Ectodermal cell (in vitro differentiated cells): ENCODE data around the gene INTS15.

ENCODE experiments used
- H3K27ac ChIP-seq: 2 replicates; pipeline ENCODE4 v1.7.0; 2013; ENCODE audit warnings: mild to moderate bottlenecking, low read depth, low read length; ENCODE audit not compliant: insufficient read depth, poor library complexity, severe bottlenecking
- H3K27me3 ChIP-seq: 2 replicates; pipeline ENCODE4 v1.7.0; 2013; ENCODE audit warnings: mild to moderate bottlenecking, low read length; ENCODE audit not compliant: insufficient read depth, control insufficient read depth, poor library complexity, severe bottlenecking
- H3K36me3 ChIP-seq: one replicate; pipeline ENCODE4 v1.7.0; 2013; ENCODE audit warnings: low read length; ENCODE audit not compliant: control insufficient read depth, insufficient read depth
- H3K4me1 ChIP-seq: one replicate; pipeline ENCODE4 v1.7.0; 2013; ENCODE audit warnings: low read length; ENCODE audit not compliant: control insufficient read depth, insufficient read depth
- H3K4me3 ChIP-seq: 2 replicates; pipeline ENCODE4 v1.7.0; 2013; ENCODE audit warnings: low read depth, low read length, control low read depth; ENCODE audit not compliant: insufficient read depth
- H3K9me3 ChIP-seq: 2 replicates; pipeline ENCODE4 v1.7.0; 2013; ENCODE audit warnings: mild to moderate bottlenecking, low read length, moderate library complexity; ENCODE audit not compliant: control insufficient read depth
- WGBS, 2 experiments: methylation state at CpG; one replicate each; pipeline ENCODE4 v1.1.7; 2013; ENCODE audit warnings: missing lambda C conversion rate in 2 of 2; 5-methylcytosine and 5-hydroxymethylcytosine counted together

The INTS15 gene

GRCh38 chr7:6649241-6649961 is 59.6 kb downstream of the INTS15 start:
- Histone ChIP-seq H3K27ac (no peak overlapping the region), H3K36me3 (peaks cover 15% of the 10 kb centered on the region), H3K9me3 (no peaks in the 10 kb centered on the region), H3K27me3 (no peaks in the 10 kb centered on the region), H3K4me1 (no peaks in the 10 kb centered on the region), H3K4me3 (no peak overlapping the region)
- 91% methylated on average over 13 of the region's 13 CpGs for WGBS, 2 experiments

- Histone ChIP-seq H3K4me3 (no peak overlapping the region), H3K27ac (no peak overlapping the region), H3K36me3 (peaks cover 15% of the 10 kb centered on the region), H3K9me3 (no peaks in the 10 kb centered on the region), H3K27me3 (no peaks in the 10 kb centered on the region), H3K4me1 (no peaks in the 10 kb centered on the region)
- WGBS, 2 experiments, result 96% methylated on average over 10 of the region's 10 CpGs
Measured at GRCh38 chr7:6650086-6650485, 60.3 kb downstream of the INTS15 start.

DNA sequence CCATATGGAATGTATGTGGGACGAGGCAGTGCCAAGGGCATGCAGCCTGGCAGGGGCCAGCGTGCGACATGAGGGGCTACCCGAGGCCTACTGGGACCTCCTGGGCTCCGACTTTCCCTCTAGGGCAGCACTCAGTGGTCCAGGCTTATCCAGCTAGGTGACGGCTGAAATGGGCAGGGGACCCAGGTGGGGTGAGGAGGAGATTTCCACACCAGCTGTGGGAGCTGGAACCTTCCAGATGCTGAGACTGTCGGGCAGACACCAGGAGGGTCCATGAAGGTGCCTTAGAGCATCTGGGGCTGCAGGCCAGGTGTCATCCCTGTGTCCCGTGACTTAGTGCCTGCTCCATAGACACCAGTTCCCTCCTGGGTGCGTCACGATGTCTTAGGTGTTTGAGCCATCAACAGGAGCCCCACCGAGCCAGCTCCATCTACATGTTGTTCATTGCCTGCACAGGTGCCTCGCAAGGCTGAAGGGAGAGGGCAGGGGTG is 60.7 kb downstream of the INTS15 start:
- no peak overlapping the region for H3K27ac ChIP-seq
- H3K27me3 ChIP-seq, result no peaks in the 10 kb centered on the region
- no peaks in the 10 kb centered on the region for H3K9me3 ChIP-seq
- no peaks in the 10 kb centered on the region for H3K4me1 ChIP-seq
- peaks cover 15% of the 10 kb centered on the region for H3K36me3 ChIP-seq
- no peak overlapping the region for H3K4me3 ChIP-seq
- 96% methylated on average over 12 of the region's 12 CpGs for WGBS, 2 experiments

DNA sequence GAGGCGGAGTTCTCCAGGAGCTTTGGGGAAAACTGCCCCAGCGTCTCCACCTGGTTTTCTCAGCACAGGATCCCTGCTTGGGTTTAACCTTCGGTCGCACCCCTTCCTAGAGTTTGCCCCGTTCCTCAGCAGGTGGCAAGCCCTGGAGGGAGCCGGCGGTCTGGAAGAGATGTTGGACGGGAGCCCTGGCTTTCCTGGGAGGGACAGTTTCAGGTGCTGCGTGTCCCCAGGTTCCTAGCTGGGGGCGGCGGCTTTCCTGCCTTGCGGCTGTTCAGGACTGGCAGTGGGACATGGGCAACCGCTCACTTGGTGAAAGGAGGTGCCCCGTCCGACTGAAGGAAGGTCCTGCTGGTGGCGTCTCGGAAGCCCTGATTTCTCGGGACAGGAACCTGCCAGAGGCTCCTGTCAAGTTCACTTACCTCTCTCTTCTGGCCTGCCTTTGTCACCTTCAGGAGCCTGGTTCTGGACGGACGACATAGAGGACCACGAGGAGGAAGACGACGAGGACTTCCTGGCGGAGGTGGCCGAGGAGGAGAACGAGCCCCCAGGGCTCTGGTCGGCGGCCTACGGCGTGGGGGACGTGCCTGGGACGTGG is 62.1 kb downstream of the INTS15 start:
- Histone ChIP-seq H3K4me3 (no peak overlapping the region), H3K27ac (no peak overlapping the region), H3K4me1 (no peaks in the 10 kb centered on the region), H3K27me3 (no peaks in the 10 kb centered on the region), H3K9me3 (no peaks in the 10 kb centered on the region), H3K36me3 (peaks cover 11% of the 10 kb centered on the region)
- WGBS, 2 experiments, result 95 to 96% methylated on average over 32 of the region's 32 CpGs

DNA sequence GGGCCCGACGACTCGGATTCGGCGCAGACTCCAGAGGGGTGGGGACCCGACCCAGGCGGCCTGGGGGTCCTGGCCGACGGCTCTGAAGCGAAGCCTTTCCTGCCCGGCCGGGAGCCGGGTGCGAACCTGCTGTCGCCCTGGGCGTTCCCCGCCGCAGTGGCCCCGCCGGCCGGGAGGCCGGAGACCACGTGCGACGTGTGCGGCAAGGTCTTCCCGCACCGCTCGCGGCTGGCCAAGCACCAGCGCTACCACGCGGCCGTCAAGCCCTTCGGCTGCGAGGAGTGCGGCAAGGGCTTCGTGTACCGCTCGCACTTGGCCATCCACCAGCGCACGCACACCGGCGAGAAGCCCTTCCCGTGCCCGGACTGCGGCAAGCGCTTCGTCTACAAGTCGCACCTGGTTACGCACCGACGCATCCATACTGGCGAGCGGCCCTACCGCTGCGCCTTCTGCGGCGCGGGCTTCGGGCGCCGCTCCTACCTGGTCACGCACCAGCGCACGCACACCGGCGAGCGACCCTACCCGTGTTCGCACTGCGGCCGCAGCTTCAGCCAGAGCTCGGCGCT is 62.7 kb downstream of the INTS15 start:
- Histone ChIP-seq H3K4me1 (no peaks in the 10 kb centered on the region), H3K9me3 (no peaks in the 10 kb centered on the region), H3K36me3 (peaks cover 11% of the 10 kb centered on the region), H3K4me3 (no peak overlapping the region), H3K27ac (no peak overlapping the region), H3K27me3 (no peaks in the 10 kb centered on the region)
- WGBS, 2 experiments, result 96 to 97% methylated on average over 75 of the region's 75 CpGs

DNA sequence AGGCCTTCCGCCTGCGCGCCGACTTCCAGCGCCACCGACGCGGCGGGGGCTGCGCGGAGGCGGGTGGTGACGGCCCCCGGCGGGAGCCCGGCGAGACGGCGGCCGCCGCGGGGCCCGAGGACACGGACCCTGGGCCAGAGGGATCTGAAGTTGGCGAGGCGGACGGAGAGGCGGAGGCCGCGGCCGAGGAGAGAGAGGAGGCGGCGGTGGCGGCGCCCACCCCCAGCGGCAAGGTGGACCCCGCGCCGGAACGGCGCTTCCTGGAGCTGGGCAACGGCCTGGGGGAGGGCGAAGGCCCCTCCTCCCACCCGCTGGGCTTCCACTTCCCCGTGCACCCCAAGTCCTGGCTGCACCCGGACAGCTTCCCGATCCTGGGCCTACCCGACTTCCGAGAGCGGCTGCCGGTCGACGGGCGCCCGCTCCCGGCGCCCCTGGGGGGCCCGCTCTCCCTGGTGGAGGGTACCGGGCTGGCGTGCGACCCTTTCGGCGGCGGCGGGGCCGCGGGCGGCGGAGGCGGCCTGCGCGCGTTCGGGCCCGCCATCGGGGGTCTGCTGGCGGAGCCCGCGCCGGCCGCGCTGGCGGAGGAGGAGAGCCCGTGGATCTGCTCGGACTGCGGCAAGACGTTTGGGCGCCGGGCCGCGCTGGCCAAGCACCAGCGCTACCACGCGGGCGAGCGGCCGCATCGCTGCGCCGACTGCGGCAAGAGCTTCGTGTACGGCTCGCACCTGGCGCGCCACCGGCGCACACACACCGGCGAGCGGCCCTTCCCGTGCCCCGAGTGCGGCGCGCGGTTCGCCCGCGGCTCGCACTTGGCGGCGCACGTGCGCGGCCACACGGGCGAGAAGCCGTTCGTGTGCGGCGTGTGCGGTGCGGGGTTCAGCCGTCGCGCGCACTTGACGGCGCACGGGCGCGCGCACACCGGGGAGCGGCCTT is 63.5 kb downstream of the INTS15 start:
- no peak overlapping the region for H3K4me3 ChIP-seq
- peaks cover 11% of the 10 kb centered on the region for H3K36me3 ChIP-seq
- no peaks in the 10 kb centered on the region for H3K27me3 ChIP-seq
- no peaks in the 10 kb centered on the region for H3K9me3 ChIP-seq
- H3K27ac ChIP-seq, result no peak overlapping the region
- H3K4me1 ChIP-seq, result no peaks in the 10 kb centered on the region
- WGBS, 2 experiments, result 97% methylated on average over 146 of the region's 146 CpGs

GRCh38 chr7:6654113-6654841 is 64.5 kb downstream of the INTS15 start:
- WGBS, 2 experiments, result 96 to 97% methylated on average over 94 of the region's 94 CpGs
- peaks cover 8% of the 10 kb centered on the region for H3K4me1 ChIP-seq
- H3K27ac ChIP-seq, result no peak overlapping the region
- no peak overlapping the region for H3K4me3 ChIP-seq
- no peaks in the 10 kb centered on the region for H3K9me3 ChIP-seq
- no peaks in the 10 kb centered on the region for H3K27me3 ChIP-seq
- peaks cover 11% of the 10 kb centered on the region for H3K36me3 ChIP-seq

DNA sequence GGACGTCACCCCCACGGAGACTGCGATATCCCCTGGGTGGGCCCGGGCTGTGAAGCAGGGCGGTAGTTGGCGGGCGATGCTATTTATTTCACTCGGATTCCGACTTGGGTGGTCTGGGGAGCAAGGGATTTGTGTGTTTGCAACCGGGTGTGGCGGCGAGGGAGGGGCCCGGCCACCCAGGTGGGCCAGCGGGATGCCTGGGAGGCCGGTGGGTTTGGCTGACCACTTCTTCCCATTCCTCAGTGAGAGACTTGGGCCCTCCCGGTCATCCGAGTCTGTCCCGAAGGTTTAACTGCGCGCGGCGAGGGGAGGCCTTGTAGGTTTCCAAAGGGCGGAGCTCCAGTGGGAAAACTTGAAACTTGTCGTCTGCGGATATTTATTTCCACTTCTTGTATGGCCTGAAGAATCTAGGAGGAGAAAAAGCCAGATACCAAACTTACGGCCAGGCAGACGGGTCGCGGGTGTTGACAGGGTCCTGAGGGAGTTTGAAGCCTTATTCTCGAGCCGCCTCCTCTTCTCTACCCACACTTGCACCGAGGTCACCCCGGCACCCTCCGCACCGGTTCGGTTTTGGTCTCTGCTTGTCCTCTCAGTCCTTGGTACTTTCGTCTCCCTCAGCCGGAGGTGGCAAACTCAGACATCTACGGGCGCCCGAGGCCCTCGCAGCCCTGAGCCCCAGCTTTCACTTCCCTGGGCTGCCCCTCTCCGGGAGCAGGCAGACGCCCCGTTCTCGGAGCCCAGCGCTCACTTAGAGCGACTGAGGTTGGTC is 65.2 kb downstream of the INTS15 start:
- H3K27me3 ChIP-seq, result no peaks in the 10 kb centered on the region
- peaks cover 9% of the 10 kb centered on the region for H3K4me1 ChIP-seq
- H3K4me3 ChIP-seq, result no peak overlapping the region
- no peaks in the 10 kb centered on the region for H3K9me3 ChIP-seq
- no peak overlapping the region for H3K27ac ChIP-seq
- peaks cover 11% of the 10 kb centered on the region for H3K36me3 ChIP-seq
- WGBS, 2 experiments, result 96 to 97% methylated on average over 48 of the region's 48 CpGs
